Daoy (cell line): ENCODE results near the gene SFTPB. TPM values are rescaled to one million over a fixed set of nuclear protein-coding genes. Genes with fewer than 3 reads are reported as not detected.
"Not testable (repeated sequence)": the region's sequence is repeated elsewhere in the genome, so short reads cannot be mapped to it uniquely, and the experiment has no call there.

Source experiments
- DNase-seq: peaks from one replicate; pipeline ENCODE4 v3.0.0-alpha.2; 2015; ENCODE audit warnings: low read depth
- total RNA-seq: library from RNA; depleted of rRNA; stranded (reverse); fragments of >200 nt; shearing (Covaris generic); gene quantifications from 2 replicates; pipeline ENCODE4 v1.2.3, GENCODE V29; 2014

Gene SFTPB
- total RNA-seq, 1 experiment from 2014 or later: not detected

DNA sequence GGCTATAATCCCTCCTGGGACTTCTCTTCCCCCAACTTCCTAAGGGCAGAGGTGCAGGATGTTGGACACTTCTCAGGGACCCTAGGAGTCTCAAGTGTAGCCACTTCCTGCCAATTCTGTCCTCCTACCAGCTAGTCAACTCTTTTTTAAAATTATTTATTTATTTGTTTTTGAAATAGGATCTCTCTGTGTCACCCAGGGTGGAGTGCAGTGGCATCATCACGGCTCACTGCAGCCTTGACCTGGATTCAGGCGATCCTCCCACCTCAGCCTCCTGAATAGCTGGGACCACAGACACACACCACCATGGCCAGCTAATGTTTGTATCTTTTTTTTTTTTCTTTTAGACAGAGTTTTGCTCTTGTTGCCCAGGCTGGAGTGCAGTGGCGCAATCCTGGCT lies 11.5 kb downstream of the SFTPB start:
- DNase-seq: no peak

- no peak for DNase-seq
Observed at GRCh38 chr2:85655961-85656417, 12.0 kb downstream of the SFTPB start.

- DNase-seq: no peak
Observed at GRCh38 chr2:85653996-85654395, 14.0 kb downstream of the SFTPB start.

DNA sequence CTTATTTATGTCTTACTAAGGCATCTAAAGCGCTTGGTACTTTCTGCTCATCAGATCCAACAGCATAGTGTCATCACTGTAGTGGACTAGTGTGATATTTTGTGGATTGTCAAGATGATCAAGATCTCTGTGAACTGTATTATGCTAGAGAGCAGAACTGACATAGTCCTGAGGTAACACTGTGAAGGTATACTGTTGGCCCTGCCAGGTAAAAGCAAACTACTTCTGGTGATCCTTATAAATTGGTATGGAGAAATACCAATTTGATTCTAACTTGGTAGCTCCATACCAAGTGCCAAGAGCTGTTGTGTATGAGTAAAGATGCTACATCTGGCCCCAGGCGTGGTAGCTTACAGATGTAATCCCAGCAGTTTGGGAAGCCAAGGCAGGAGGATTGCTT lies 15.9 kb downstream of the SFTPB start:
- no peak for DNase-seq

DNA sequence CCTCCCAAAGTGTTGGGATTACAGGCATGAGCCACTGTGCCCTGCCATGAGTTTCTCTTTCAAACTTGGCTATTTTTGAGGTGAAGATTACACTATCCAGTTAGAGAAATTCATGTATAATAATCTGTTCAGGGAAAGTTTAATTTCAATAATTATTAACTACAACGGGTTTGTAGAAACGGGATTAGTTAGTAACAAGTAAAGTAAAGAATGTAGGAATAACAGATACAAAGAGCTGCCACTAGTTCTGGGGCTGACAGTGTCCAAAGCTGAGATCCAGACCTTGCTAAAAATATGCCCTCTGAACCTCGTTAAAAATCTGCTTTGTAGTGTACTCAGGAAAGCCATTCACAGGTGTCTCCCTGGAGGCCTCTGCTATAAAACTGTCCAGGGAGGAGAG lies 16.9 kb downstream of the SFTPB start:
- no peak for DNase-seq

GRCh38 chr2:85650456-85650855 lies 17.5 kb downstream of the SFTPB start:
- no peak for DNase-seq

- no peak for DNase-seq
Observed at GRCh38 chr2:85649201-85650190, 18.5 kb downstream of the SFTPB start.

DNA sequence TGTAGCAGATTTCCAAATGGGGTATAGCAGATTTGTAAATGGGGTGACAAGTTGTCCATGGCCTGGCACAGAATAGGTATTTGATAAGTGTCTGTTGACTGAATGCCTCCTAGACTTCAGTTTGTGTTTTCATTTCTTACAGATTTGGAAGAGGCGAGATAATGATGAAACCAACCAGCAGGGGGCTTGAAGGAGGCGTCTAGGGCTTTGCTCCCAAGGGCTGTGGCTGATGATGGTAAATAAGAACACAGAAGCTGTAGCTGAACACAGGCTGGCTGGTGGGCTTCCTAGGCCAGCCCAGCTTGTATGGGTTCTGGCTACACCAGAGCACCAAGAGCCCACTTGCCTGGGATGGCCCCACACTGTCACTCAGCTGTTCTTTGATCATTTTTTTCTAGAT lies 19.4 kb downstream of the SFTPB start:
- DNase-seq: no peak

- DNase-seq: no peak
Observed at GRCh38 chr2:85647823-85648526, 20.0 kb downstream of the SFTPB start.

DNA sequence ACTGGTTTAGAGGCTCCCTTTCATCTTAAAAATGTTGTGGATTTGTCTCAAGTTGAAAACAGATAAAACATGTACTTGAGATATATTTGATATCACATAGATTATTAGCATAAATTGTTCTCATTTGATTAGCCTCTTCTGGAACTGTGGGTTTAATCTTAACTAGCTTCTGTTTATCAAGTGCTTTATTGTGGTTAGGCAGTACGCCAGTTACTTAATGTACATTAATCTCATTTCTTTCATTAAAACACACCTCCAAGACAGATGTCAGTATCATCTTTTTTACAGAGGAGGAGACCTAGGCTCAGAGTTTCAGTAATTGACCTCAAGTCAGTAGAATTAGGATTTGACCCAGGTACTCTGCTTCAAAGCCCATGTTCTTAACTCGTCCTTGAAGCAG lies 21.8 kb downstream of the SFTPB start:
- no peak for DNase-seq

DNA sequence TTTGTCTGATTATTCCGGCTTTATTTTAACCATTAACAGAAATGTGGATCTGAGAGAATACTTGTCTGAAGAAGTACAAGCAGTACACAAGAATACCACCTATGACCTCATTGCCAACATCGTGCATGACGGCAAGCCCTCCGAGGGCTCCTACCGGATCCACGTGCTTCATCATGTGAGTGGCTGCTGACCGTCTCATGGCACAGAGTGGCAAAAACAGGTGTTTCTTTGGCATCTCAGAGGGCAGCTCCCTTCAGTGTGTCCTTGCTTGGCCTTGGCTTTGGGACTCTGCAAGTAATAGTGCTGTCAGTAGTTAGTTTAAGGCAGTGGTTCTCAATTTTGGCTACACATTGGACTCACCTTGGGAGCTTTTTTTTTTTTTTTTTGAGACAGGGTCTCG lies 23.1 kb downstream of the SFTPB start:
- DNase-seq: no peak

DNA sequence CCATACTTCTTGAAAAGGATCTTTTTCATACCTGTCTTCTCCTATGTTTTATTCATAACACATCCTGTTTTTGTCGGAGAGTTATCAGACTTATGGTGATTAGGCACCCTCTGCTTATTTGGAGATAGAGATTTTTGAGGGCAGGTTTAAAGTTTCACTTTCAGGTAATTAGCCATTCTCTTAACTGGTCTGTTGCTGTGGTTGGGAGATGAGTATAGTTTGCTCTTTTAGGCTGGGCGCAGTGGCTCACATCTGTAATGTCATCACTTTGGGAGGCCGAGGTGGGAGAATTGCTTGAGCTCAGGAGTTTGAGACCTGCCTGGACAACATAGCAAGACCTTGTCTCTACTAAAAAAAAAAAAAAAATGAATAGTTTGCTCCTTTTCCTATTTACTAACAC lies 25.3 kb downstream of the SFTPB start:
- no peak for DNase-seq

DNA sequence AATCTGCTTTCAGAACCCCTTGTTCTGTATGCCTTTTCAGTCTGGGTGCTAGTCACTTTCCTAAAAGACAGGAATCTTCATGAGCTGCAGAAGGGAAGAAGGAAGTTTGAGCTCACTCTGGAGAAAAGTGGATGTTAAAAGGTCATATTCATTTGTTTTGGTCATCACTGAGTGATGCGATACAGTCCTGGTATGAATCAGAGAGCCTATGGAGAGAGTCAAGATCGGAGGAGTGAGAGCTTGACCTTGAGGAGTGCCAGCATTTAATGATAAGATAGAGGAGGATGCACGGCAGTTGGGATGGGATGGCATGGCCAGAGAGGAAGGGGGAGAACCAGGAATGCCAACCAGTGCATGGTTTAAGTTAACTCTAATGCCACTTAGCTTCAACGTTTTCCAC lies 32.4 kb downstream of the SFTPB start:
- no peak for DNase-seq

- DNase-seq: no peak
Observed at GRCh38 chr2:85635011-85635410, 33.0 kb downstream of the SFTPB start.

- no peak for DNase-seq
Observed at GRCh38 chr2:85631316-85631715, 36.7 kb downstream of the SFTPB start.

GRCh38 chr2:85628658-85629057 lies 39.3 kb downstream of the SFTPB start:
- DNase-seq: no peak

GRCh38 chr2:85623991-85624390 lies 44.0 kb downstream of the SFTPB start:
- DNase-seq: no peak

DNA sequence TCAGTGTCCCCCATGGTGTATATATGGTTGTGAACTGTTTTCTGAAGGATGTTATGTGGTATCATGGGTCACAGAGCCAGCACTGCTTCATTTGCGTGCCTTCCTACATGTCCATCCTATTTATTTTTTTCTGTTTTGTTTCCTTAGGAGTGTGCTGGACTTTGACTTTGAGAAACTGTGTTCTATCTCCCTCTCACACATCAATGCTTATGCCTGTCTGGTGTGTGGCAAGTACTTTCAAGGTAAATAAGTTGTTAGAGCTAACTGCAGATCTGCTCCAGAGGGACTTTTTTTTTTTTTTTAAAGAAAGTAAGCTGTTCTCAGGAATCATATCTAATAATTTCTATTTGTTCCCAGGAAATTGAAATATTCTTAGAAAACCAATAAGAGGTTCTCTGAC lies 46.7 kb downstream of the SFTPB start:
- DNase-seq: no peak

GRCh38 chr2:85619617-85620016 lies 48.4 kb downstream of the SFTPB start:
- no peak for DNase-seq

DNA sequence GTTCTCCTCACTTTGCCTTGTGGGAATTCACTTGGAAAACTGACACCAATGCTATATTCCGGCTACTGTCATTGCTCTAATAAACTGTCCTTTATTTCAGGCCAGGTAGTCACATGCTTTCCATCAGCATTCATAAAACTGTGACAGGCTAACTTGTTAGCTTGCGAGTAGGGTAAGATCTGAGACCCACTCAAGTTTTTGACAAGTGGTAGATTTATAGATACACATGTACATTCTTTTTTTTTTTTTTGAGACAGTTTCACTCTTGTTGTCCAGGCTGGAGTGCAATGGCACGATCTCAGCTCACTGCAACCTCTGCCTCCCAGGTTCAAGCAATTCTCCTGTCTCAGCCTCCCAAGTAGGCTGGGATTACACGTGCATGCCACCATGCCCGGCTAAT lies 50.3 kb downstream of the SFTPB start:
- not testable (repeated sequence) for DNase-seq

- no peak for DNase-seq
Observed at GRCh38 chr2:85615413-85615728, 52.6 kb downstream of the SFTPB start.

DNA sequence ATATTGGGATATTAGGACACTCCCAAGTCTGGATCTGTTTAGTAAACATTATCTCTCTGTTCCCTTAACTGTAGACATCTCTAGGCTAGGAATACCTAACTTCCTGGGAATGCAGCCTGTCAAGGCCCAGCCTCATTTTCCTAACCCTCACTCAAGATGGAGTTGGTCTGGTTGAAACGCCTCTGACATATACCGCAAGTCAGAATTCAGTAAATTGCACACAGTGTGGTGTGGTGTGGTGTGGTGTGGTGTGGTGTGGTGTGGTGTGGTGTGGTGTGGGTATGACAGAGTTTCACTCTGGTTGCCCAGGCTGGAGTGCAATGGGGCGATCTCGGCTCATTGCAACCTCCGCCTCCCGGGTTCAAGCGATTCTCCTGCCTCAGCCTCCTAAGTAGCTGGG lies 53.2 kb downstream of the SFTPB start:
- DNase-seq: not testable (repeated sequence)
